GM12801 (cell line): Measurements from ENCODE around the gene XKR7.

ENCODE experiments used
- CTCF ChIP-seq: IDR thresholded peaks from one replicate; pipeline ENCODE4 v1.5.1; 2011; ENCODE audit warnings: control low read depth; ENCODE audit not compliant: insufficient read length; ENCODE audit errors: extremely low read depth

Gene XKR7

GRCh38 chr20:31984981-31985471, 17.1 kb downstream of the XKR7 start:
- TF ChIP-seq CTCF: no peak

GRCh38 chr20:31987744-31988143, 19.8 kb downstream of the XKR7 start:
- no peak for TF ChIP-seq CTCF

- no peak for TF ChIP-seq CTCF
Observed at GRCh38 chr20:31988430-31989015, 20.6 kb downstream of the XKR7 start.

- TF ChIP-seq CTCF: no peak
Observed at GRCh38 chr20:31989030-31989645, 21.2 kb downstream of the XKR7 start.

GRCh38 chr20:31990641-31991338, 22.8 kb downstream of the XKR7 start:
- no peak for TF ChIP-seq CTCF

GRCh38 chr20:31991339-31991705, 23.4 kb downstream of the XKR7 start:
- TF ChIP-seq CTCF: no peak

GRCh38 chr20:31992086-31992485, 24.1 kb downstream of the XKR7 start:
- TF ChIP-seq CTCF: no peak
